Mesothelial cell of epicardium (in vitro differentiated cells): Measurements from ENCODE around the gene BIVM. TPM values are rescaled to one million over a fixed set of nuclear protein-coding genes. Genes with fewer than 3 reads are reported as not detected.

ENCODE experiments used
- DNase-seq, 2 experiments: peaks; one replicate each; pipeline ENCODE4 v3.0.0; 2021; ENCODE audit warnings: low spot score in 2 of 2; ENCODE audit not compliant: unreplicated experiment in 2 of 2
- H3K27ac Mint-ChIP-seq: 2 replicates; pipeline ENCODE4 v1.8.0; 2021; ENCODE audit warnings: mixed read lengths
- H3K27me3 Mint-ChIP-seq: 2 replicates; pipeline ENCODE4 v1.8.0; 2021; ENCODE audit warnings: low read depth, mixed read lengths
- H3K36me3 Mint-ChIP-seq: 2 replicates; pipeline ENCODE4 v1.8.0; 2021; ENCODE audit warnings: mixed read lengths
- H3K4me1 Mint-ChIP-seq: 2 replicates; pipeline ENCODE4 v1.8.0; 2021; ENCODE audit warnings: mixed read lengths
- H3K4me3 Mint-ChIP-seq: 2 replicates; pipeline ENCODE4 v1.8.0; 2021; ENCODE audit warnings: mild to moderate bottlenecking, moderate library complexity, mixed read lengths
- H3K9me3 Mint-ChIP-seq: 2 replicates; pipeline ENCODE4 v1.8.0; 2021; ENCODE audit warnings: mixed read lengths
- CTCF ChIP-seq: fragments of 200-600 bp; sonication (generic); IDR thresholded peaks from one replicate; pipeline ENCODE4 v1.5.0; 2021; ENCODE audit warnings: antibody characterized with exemption; ENCODE audit not compliant: unreplicated experiment
- total RNA-seq: library from RNA; stranded (reverse); gene quantifications from 3 replicates; pipeline ENCODE4 v1.2.1, GENCODE V29; 2021

The BIVM gene
- total RNA-seq, result 34.9 to 39.2 TPM (median 36.7 TPM) in 3 replicates

GRCh38 chr13:102798581-102799425 is at the start of gene BIVM, which contains the start of gene POGLUT2:
Gene BIVM (plus strand): TSS chr13:102799119. CDS start chr13:102807268, 8,149 bp downstream.
Gene POGLUT2 (minus strand): TSS chr13:102798976. CDS start chr13:102798670, 306 bp downstream.
- H3K9me3 Mint-ChIP-seq, result no peaks in the 10 kb centered on the region
- peak within 1 kb of the TSS; percentile 85 for H3K4me3 Mint-ChIP-seq
- peak; percentile 71 to 85 for DNase-seq
- peaks cover 2% of the 10 kb centered on the region for H3K36me3 Mint-ChIP-seq
- TF ChIP-seq CTCF, result no peak
- peak within 1 kb of the TSS; percentile 67 for H3K27ac Mint-ChIP-seq
- H3K4me1 Mint-ChIP-seq, result peaks cover 15% of the 10 kb centered on the region
- no peaks in the 10 kb centered on the region for H3K27me3 Mint-ChIP-seq

- H3K9me3 Mint-ChIP-seq, result peaks cover 38% of the 10 kb centered on the region
- peaks cover under 1% of the 10 kb centered on the region for H3K4me1 Mint-ChIP-seq
- no peak for DNase-seq
- TF ChIP-seq CTCF, result no peak
- peaks cover 8% of the 10 kb centered on the region for H3K27me3 Mint-ChIP-seq
- H3K4me3 Mint-ChIP-seq, result no peak overlapping the region
- H3K36me3 Mint-ChIP-seq, result no peaks in the 10 kb centered on the region
- H3K27ac Mint-ChIP-seq, result no peak overlapping the region
Observed at GRCh38 chr13:102751886-102752285, 47.0 kb upstream of the BIVM start.

- Mint-ChIP-seq H3K27me3 (no peaks in the 10 kb centered on the region), H3K27ac (no peak overlapping the region)
- TF ChIP-seq CTCF, result no peak
Observed at GRCh38 chr13:102757006-102757405, 41.9 kb upstream of the BIVM start.

GRCh38 chr13:102758842-102759241 is 40.1 kb upstream of the BIVM start:
- Mint-ChIP-seq H3K4me1 (peaks cover 4% of the 10 kb centered on the region), H3K27ac (no peak overlapping the region), H3K9me3 (no peaks in the 10 kb centered on the region), H3K4me3 (no peak overlapping the region), H3K36me3 (no peaks in the 10 kb centered on the region), H3K27me3 (no peaks in the 10 kb centered on the region)
- TF ChIP-seq CTCF, result no peak
- no peak for DNase-seq

More at GRCh38 chr13:102757006-102757405, 41.9 kb upstream of the BIVM start:
- no peaks in the 10 kb centered on the region for H3K36me3 Mint-ChIP-seq
- DNase-seq, result no peak
- peaks cover 4% of the 10 kb centered on the region for H3K4me1 Mint-ChIP-seq
- H3K4me3 Mint-ChIP-seq, result no peak overlapping the region
- peaks cover 4% of the 10 kb centered on the region for H3K9me3 Mint-ChIP-seq

- H3K27ac Mint-ChIP-seq, result no peak overlapping the region
- no peaks in the 10 kb centered on the region for H3K36me3 Mint-ChIP-seq
- DNase-seq, result no peak
- H3K4me3 Mint-ChIP-seq, result no peak overlapping the region
- TF ChIP-seq CTCF, result no peak
- H3K27me3 Mint-ChIP-seq, result no peaks in the 10 kb centered on the region
- no peaks in the 10 kb centered on the region for H3K9me3 Mint-ChIP-seq
- H3K4me1 Mint-ChIP-seq, result peaks cover 4% of the 10 kb centered on the region
Observed at GRCh38 chr13:102761071-102761470, 37.8 kb upstream of the BIVM start.
